T-helper 1 cell treated with Interleukin-12 subunit alpha and Interleukin-12 subunit beta and Interleukin-4 antibody, amounts not matched to agents 30 ng/mL and 1 ng/mL, for 36 hours (primary cell): ENCODE results near the gene TBCB. TPM values are rescaled to one million over a fixed set of nuclear protein-coding genes. Genes with fewer than 3 reads are reported as not detected.
"Not testable (repeated sequence)": the region's sequence is repeated elsewhere in the genome, so short reads cannot be mapped to it uniquely, and the experiment has no call there.

ENCODE experiments used
- intact Hi-C: fragments of 100-400 bp; cut with micrococcal nuclease; formaldehyde crosslinking; loops from one replicate; pipeline ENCODE4 v1.15.1; 2024
- total RNA-seq: library from RNA; stranded (reverse); gene quantifications from 2 replicates; pipeline ENCODE4 v1.2.3, GENCODE V29; 2022

Gene TBCB, protein sequence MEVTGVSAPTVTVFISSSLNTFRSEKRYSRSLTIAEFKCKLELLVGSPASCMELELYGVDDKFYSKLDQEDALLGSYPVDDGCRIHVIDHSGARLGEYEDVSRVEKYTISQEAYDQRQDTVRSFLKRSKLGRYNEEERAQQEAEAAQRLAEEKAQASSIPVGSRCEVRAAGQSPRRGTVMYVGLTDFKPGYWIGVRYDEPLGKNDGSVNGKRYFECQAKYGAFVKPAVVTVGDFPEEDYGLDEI
- 198 and 205 TPM in 2 replicates for total RNA-seq

- intact Hi-C loops, result loop anchor here (1.0 to 10.0 kb wide), 14 partner anchors 12 to 489 kb away; partner anchors contain the start of genes ARHGAP33, LIN37, PROSER3 and SDHAF1
Measured at GRCh38 chr19:36115453-36116343, at the start of gene TBCB. Gene TBCB, plus strand, starts transcription at chr19:36115468. Its CDS starts 93 bp downstream, at chr19:36115561.

DNA sequence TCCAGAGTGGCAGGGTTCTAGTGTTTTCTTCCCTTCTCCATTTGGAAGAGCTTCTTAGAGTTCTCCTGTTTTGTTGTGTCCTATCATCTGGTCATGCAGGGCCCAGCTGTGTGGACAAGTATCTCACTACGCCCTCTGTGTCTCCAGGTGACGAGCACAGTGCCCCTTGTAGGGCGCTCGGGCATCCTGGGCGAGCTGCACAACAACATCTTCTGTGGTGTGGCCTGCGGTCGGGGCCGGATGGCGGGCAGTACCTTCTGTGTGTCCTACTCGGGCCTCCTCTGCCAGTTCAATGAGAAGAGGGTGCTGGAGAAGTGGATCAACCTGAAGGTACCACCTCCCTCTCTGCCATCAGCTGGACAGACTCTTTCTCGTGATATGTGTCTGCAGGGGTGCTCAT, 47.6 kb upstream of the TBCB start:
- intact Hi-C loops, result no loop called here

DNA sequence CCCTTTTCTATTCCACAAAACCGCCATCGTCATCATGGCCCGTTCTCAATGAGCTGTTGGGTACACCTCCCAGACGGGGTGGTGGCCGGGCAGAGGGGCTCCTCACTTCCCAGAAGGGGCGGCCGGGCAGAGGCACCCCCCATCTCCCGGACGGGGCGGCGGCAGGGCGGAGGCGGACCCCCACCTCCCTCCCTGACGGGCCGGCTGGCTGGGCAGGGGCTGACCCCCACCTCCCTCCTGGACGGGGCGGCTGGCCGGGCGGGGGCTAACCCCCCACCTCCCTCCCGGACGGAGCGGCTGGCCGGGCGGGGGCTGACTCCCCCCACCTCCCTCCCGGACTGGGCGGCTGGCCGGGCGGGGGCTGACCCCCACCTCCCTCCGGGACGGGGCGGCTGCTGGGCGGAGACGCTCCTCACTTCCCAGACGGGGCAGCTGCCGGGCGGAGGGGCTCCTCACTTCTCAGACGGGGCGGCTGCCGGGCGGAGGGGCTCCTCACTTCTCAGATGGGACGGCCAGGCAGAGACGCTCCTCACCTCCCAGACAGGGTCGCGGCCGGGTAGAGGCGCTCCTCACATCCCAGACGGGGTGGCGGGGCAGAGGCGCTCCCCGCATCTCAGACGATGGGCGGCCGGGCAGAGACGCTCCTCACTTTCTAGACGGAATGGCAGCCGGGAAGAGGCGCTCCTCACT, 46.3 kb upstream of the TBCB start:
- intact Hi-C loops, result not testable (repeated sequence)

DNA sequence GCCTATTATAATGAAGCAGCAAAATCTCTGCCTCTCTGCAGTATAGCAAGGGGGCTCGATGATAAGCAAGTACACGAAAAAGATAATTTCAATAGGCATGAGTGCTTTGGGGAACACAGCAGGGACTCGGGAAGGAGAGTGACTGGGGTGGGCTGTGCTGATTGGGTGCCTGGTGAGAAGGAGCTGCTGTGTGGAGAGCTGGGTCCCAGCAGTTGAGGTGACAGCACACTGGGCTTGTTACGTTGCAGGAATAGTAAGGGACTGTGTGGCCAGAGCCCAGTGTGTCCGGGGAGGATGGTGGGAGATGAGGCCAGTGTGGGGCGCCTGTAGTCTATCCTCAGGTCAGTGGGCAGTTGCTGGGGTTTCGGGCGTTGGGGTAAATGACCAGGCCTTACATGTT, 43.2 kb upstream of the TBCB start:
- intact Hi-C loops, result no loop called here

DNA sequence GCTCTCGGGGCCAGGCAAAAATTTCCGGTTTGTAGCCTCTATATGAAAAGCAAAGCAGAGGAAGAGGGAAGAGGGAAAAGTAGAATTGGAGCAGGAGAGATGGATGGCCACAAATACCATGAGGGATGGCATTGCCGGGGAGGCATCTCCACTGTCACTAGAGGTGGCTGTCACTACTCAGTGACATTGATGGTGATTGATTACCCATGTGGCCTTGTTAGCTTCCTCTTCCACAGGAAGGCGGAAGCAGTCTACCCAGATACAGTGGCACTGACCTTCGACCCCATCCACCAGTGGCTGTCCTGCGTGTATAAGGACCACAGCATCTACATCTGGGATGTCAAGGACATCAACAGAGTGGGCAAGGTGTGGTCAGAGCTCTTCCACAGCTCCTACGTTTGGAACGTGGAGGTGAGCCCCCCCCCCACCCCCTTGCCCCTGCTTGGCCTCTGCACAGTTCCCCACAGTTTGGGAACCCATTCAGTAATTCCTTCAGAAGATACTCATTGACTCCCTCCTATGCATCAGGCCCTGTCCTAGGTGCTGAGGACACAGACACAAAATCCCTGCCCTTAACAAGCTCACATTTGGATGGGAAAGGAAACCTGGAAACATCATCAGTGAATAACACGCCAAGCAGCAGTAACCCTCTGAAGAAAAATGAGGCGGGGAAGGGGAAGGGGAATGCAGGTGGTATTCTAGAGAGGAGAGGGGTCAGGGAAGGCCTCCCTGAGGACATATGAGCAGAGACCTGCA, 42.0 kb upstream of the TBCB start:
- intact Hi-C loops, result no loop called here

DNA sequence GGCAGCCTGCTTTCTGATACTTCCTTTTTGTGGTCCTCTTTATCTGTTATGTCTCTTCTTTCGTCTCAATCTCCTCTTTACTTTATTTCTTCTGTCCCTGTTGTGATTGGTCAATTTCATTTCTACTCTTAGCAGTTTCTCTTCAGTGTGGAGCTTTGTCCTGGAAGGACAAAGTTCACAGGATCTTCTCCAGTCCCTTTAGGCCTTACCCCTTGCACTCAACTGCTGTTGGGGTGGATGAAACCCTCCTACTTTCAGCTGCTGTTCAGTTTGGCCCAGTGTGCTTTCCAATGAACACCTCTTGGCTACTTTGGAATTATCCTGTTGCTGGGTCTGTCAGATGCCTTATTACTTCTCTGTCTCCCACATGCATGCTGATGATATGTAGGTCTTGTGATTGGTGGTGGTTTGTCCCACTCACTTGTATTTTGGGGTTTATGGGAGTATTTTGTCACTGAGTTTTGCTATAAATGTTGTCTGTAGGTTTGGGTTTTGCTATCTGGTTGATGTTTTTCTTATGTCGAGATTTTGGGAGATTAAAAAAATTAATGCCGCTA, 35.8 kb upstream of the TBCB start:
- intact Hi-C loops, result no loop called here

GRCh38 chr19:36081385-36081784, 33.9 kb upstream of the TBCB start:
- intact Hi-C loops, result no loop called here

GRCh38 chr19:36081894-36082293, 33.4 kb upstream of the TBCB start:
- intact Hi-C loops, result no loop called here

DNA sequence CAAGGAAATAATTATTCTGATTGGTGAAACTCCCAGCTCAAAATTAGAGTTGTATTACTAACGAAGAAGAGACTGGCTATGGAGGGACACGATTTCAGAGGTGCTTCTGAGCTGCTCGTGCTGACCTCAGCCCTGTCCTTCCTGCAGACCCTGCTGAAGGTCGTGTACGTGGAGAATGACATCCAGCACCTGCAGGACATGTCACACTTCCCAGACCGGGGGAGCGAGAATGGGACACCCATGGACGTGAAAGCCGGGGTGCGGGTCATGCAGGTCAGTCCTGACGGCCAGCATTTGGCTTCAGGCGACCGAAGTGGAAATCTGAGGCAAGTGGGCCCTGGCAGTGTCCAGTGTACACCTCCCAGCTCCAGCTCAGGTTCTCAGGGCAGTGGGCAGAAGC, 32.4 kb upstream of the TBCB start:
- intact Hi-C loops, result no loop called here

GRCh38 chr19:36084231-36085009, 30.8 kb upstream of the TBCB start:
- intact Hi-C loops, result no loop called here

DNA sequence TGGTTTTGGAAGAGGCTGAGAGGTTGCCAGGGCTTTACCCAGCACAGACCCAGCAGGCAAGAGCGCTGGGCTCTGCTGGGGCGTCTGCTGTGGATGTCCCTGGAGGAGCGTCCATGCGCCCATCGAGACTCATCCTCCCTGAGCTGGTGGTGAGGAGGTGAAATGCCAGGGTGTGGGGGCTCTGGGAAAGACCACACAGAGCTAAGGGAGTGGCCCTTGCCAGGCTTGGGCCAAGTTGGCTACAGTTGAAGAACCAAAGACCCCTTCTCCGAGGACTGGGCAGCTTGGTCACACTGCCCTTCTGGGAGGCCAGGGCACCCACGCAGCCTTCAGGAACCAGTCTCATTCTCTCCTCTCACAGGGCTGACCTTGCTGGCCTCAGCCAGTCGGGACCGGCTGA, 28.9 kb upstream of the TBCB start:
- intact Hi-C loops, result no loop called here

GRCh38 chr19:36089847-36090246, 25.4 kb upstream of the TBCB start:
- intact Hi-C loops, result no loop called here

- intact Hi-C loops, result no loop called here
Measured at GRCh38 chr19:36090910-36091695, 24.2 kb upstream of the TBCB start.

GRCh38 chr19:36092566-36092965, 22.7 kb upstream of the TBCB start:
- intact Hi-C loops, result no loop called here

- intact Hi-C loops, result no loop called here
Measured at GRCh38 chr19:36093146-36093662, 22.1 kb upstream of the TBCB start.

- intact Hi-C loops, result no loop called here
Measured at GRCh38 chr19:36093687-36094086, 21.6 kb upstream of the TBCB start.

DNA sequence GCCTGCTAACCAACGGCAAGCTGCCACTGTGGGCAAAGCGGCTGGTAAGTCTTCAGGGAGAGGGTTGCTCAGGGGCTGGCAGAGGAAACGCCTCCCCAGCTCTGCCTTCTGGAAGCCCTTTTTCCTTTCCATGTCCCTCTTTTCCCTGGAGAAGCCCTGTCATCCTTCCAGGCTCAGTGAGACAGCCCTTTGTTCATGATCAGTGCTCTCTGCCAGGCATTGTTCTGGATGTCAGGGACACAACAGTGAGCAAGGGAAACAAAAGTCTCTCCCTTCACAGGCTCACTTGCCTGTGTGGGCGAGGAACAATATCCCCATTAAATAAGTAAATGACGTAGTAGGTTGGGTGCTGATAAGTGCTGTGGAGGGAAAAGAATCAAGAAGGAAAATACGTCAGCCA, 18.2 kb upstream of the TBCB start:
- intact Hi-C loops, result no loop called here

- intact Hi-C loops, result no loop called here
Measured at GRCh38 chr19:36099166-36099785, 16.0 kb upstream of the TBCB start.

DNA sequence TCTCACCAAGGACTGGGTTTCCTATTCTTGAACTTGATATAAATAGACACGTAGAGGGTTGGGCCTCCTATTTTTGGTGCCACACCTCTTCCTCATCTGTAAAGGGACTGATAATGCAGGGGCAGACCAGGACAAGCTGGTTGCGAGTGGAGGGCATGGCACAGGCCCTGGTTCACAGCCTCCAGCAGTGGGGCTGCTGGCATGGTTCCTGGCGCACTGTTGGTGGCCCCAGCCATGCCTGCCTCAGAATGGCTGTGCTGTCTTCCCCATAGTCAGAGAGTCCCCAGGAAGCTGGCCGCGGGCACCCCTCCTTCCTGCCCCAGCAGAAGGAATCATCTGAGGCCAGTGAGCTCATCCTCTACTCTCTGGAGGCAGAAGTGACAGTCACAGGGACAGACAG, 14.8 kb upstream of the TBCB start:
- intact Hi-C loops, result no loop called here
